NCI-H2196 (cell line): ENCODE data around the gene RASSF10.

Source experiments
- DNase-seq: peaks from one replicate; lab custom pipeline; 2025; ENCODE audit not compliant: unreplicated experiment; lab: John Stamatoyannopoulos, UW

Gene RASSF10

DNA sequence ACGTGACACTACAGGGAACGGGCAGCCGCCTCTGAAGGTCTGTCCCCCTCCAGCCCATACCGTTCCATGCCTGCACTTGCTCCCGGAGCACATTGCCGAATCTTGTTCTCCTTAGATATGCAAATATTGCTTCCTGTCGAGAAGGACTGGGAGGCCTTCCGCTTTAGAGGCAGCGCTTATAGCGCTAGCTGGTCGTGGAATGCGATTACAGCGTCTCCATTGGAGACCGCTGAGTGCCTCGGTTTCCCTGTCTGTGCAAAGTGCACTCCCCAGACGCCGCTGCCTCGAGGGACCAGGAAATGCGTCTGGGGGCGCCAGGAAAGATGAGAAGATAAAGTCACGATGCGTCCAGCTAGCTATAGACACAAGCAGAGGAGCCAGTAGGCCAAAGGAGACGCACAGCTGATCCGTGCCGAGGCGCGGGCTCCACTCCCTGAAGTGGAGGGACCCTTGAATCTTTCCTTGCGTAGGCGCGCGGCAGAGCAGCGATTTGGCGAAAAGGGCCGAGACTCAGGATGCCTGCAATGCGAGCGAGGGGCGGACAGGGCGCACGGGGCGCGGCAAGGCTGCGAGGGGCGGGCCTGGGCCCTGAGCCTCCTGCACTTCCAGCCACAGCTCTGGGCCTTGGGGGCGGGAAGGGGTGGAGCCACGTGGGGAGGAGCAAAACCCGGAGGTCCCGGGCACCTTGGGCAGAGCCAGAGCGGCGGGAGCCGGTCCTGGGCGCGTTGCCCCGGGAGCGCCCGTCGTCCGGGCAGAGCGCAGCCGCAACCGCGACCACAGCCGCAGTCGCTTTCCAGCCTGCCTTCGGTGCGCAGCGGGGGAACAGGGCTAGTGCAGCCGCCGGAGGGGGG is at the start of gene RASSF10:
Gene RASSF10 (plus strand): TSS at position 692 of the 851 bp plus-strand sequence. CDS start 261 bp downstream, outside the sequence.
- DNase-seq, result peak; percentile 89

DNA sequence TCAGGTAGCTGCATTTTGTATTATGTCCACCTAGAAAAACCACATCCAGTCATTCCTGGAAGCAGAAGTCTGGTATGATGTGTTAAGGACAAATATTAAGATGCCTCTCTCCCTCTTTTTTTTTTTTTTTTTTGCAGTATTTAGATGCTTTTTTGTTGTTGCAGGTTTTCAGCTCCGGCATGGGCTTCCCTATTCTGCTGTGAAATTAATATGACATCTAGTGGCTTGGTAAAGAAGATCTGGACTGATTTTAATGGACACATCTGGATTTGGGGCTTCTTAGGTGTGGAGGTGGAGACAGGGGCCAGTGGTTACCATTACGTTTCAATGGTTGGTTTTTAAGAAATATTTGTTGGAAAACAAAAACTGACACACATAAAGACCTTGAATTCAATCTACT is 47.5 kb upstream of the RASSF10 start:
- DNase-seq, result no peak

DNA sequence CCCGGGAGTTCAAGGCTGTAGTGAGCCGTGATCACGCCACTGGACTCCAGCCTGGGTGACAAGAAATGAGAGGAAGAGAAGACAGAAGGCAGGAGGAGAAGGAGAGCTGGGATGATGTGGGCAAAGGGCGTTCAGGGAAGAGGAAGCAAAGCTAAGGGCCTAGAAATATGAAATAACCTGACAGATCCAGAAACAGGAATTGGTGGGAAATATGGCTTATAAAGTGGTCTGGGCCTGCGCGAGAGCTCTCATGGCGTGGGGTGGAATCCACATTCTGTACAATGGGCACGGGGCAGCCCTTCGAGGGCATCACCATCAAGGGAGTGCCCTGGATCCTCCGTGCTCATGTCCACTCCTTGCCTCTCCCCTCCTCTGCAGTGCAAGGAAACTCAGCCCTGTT is 46.8 kb upstream of the RASSF10 start:
- no peak for DNase-seq

DNA sequence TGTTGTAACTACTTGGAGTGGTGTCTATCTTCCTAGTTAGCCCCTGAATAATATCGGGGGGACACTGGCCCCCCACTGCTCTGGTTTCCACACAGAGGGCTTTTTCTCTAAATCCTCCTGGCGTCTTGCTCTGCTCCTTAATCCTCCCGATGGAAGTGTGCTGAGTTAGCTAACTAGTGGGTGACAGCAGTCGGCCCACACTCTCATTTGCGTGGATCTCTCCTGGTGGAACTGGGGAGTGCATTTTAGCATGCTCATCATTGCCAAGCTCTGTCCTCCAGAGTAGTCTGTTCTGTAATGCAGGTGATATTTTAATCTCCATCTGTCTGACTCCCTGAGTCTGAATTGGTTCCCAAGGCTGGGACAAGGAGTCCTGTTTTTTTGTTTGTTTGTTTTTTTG is 46.1 kb upstream of the RASSF10 start:
- no peak for DNase-seq

DNA sequence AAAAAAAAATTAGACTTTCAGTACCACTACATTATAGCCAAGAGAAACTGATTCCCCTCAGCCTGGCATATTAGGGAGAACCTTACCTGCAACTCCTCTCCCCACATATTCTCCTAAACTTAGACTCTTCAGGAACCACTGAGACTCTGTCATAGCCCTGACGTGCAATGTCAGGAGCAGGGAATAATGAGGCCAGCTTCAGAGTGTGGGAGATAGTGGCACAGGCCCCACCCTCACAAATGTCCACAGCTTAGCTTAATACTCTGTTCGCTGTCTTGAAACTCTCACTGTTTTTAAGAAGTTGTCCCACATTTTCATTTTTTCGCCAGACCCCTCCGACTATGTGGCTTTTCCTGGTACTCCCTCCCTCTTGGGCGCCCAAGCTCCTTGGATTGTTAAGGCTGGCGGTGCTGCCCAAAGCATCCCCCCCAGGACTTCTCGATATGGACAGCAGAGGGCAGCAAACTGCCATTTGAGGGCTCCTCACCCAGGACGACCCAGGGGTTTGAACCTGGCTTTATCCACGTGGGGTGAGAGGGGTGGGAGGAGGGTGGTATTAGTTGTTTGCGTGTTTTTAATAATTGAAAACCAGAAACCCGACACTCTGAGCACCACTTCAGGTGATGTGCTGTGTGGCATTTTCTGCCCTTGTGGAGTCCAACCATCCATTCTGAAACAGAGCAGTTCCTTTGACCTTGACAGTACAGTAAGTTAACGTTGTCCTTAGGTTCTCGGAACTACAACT is 45.2 kb upstream of the RASSF10 start:
- peak; percentile 84 for DNase-seq

DNA sequence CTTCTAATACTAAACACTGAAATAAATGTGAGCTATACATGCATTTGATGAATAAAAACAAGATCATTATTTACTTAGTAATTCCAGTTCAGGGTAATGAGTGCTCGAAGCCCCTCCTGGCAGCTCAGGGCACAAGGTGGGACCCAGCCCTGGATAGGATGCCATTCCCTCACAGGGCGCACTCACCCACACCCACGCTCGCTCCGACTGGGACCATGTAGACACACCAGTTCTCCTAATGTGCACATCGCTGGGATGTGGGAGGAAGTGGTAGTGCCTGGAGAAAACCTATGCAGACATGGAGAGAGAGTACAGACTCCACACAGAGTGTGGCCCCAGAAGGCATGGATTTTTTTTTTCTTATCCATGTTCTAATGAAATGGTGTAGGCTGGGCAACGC is 44.5 kb upstream of the RASSF10 start:
- no peak for DNase-seq

DNA sequence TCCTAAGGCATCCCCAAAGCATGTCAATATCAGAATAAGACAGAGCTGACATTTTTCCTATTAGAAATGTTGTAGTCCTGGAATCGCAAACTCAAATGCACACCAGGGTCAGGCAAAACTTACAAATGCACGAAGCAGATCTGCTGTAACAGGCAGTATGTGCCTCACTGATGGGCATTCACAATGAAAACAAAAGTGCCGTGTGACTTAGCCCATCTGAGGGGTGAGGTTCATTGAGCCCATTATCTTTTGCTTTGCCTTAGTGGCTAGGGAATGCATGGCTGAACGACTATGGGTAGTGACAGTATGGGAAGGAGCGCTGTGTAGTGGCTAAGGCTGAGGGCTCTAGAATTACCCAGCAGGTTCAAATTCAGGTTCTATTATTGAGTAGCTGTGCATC is 43.1 kb upstream of the RASSF10 start:
- DNase-seq, result no peak

DNA sequence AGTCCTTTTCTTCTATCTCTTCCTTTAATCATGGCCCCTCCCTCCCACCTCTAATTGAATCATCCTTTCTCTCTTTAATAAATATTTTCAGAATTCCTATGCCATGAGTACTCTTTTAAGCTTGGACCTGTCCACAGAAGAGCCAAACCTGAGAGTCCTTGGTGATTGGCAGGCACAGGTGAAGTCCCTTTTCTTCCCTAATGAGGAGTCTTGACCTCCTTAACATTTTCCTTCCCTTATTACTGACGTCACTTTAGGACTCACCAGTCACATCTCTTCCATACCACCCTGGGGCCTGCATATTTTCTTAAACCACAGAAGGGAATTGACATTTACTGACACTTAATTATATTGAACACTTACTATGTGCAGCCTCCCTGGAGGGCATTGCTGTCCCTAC is 41.0 kb upstream of the RASSF10 start:
- no peak for DNase-seq

DNA sequence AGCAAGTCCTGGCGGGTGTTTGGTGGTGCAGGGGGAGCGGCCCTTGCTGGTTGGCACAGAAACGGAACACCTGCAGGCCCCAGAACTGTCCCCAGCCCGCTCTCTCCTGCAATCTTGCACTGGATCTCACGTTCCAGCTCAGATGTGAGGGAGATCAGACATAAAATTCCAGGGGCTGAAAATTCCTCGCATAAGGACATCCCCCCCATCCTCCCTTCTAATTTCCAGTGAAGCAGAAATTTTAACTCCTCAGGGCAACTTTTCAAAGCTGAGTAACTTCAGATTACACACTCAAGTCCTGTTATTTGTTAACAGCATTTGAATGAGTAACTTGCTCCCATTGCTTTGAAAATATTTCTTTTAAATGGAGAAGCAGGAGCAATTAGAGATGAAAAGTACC is 40.3 kb upstream of the RASSF10 start:
- no peak for DNase-seq

DNA sequence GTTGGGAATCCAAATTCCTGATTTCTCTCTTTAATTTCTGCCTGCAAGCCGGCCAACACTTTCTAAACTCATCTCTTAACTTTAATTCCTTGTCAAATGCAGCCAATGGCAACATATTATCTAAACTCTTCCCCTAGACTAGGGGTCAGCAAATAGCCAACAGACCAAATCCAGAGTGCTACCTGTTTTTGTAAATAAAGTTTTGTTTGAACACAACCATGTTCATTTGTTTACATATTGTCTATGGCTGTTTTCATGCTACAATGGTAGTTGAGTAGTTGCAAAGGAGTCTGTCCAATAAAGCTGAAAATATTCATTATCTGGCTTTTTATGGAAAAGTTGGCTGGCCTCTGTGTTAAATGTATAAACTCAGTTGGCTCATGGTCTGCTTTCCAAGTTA is 37.2 kb upstream of the RASSF10 start:
- no peak for DNase-seq

DNA sequence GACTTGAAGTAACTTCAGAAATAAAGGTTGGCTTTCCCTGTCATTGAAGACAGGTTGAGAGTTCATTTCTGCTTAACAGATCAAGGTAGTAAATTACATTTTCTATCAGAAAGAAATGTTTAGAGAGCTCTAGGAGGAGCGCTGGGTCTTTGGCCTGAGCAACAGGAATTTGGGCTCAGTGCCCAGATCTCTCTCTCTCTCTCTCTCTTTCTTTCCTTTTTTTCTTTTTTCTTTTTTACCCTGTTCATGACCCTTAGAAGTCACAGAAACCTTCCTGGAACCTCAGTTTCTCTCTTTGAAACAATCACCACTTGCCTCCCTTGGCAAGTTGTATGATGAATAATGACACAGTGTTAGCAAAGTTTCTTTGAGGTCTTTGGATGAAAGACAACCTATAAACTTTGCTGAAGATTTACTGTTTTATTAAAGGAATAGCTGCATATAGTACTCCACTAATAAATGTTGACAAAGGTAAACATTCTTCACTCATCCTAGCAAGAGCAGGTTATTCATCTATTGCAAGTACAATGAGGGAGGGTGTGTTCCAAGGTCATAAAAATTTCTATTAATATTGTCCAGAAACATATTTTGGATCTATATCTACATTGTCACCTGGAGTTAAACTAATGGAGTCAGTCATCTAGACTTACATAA is 35.5 kb upstream of the RASSF10 start:
- DNase-seq, result no peak

DNA sequence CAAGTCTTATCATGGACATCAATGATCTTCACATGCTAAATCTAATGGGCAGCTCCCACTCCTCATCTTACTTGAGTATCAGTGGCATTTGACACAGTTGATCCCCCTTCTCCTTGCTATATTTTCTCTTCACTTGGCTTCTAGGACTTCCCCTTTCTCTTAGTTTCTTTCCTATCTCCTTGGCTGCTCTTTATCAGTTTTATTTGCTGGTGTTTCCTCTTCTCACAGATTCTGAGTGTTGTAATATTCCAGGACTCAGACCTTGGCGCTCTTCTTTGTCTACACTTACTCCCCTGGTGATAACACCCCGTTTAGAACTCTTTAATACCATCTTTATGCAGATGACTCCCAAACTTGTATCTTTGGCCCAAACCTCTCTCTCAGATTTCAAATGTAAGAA is 33.9 kb upstream of the RASSF10 start:
- DNase-seq, result no peak

DNA sequence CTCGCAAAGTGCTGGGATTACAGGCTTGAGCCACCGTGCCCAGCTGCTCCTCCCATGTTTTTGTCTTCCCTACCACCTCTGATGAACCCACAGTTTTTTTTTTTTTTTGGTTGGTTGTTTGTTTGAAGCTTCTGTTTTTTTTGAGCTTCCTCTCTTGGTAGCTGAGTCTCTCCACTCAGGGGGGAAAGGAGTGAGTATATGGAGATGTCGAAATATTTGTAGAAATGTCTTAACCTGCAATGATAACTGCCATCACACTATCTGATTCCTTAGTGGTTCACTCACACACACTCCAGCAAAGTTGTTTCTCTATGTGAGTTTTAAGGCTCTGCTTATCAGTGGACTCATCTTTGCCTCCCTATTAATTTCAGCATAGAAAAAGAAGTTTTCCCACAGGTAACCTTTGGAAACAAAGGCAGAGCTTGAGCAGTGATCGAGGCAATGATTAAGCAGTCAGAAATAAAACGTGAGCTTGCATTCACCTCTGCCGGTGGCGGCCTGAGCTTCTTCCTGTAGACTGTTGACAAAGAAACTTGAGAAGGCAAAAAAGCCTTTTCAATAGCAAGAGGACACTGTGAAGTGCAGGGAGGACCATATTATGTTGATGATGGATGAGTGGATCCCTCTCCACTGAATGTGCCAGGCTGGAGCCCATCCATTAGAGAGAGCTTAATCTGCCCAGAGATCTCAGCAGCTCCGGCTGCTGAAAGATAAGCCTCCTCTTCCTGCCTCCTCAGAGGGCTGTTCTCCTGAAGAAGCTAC is 29.0 kb upstream of the RASSF10 start:
- DNase-seq, result peak; percentile 89

DNA sequence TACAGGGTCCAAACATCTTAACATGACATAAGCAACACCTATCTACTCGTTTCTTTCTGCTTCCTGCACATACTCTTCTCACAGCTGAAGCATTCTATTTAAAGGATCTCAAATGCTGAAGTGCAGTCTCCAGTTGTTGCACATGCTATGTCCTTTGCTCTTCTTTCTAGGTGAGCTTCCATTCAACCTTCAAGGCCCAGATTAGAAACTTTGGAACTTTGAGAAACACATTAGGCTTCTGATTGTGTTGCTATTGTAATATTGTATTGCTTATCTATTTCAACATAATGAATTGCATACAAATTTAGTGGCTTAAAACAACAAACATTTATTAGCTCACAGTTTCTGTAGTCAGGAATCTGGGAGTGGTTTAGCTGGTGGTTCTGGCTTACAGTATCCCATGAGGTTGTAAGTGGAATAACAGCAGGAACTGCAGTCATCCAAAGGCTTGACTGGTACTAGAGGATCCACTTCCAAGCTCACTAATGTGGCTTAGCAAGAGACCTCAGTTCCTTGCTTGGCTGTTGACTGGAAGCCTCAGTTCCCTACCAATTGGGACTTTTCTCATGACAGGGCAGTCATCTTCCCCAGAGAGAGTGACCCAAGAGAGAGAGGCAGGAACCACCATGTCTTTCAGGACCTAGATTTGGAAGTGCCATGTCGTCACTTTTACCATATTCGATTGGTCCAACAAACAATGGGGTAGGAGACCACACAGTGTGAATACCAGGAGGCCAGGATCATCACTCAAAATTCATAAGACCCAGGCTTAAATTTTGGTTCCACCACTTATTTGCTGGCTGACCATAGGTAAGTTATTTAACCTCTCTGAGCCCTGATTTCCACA is 27.2 kb upstream of the RASSF10 start:
- no peak for DNase-seq

DNA sequence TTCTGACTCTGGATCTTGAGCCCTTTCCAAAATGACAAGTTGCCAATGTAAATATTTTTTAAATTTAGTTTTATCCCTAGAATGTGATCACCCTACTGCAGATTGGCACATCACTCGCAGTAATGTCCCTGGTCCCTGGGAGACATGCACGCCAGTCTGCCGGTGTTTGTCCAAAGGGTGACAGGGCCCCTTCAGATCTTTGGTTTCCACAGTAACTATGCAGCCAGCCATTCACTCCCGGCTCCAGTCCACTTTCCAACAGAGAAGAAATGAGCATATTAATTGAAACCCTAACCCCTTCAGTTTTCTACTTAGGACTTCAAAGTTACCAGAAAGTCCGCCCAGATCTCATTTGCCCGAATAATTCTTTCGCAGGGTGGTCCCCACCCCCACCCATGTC is 25.8 kb upstream of the RASSF10 start:
- no peak for DNase-seq

DNA sequence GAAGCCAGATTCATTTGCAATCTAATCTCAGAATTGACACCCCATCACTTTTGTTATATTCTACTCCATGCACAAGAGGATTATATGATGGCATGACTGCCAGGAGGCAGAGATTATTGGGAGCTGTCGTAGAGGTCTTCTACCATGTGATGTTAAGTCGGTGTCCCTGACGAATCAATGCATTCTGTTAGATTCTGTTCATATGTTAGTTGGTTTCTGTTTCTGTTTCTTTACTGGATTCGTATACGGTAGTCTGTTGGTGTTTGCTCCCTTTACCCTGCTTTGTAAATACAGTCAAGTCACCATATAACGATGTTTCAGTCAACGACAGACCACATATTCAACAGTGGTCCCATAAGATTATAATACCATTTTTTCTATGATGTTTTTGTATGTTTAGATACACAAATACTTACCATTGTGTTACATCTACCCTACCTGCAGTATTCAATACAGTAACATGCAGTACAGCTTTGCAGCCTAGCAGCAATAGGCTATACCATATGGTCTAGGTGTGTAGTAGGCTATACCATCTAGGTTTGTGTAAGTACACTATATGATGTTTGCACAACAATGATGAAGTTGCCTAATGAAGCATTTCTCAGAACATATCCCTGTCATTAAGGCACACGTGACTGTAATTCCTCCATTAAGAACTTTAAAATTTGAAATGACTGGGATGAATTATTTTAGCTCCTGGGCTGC is 22.8 kb upstream of the RASSF10 start:
- DNase-seq, result no peak

DNA sequence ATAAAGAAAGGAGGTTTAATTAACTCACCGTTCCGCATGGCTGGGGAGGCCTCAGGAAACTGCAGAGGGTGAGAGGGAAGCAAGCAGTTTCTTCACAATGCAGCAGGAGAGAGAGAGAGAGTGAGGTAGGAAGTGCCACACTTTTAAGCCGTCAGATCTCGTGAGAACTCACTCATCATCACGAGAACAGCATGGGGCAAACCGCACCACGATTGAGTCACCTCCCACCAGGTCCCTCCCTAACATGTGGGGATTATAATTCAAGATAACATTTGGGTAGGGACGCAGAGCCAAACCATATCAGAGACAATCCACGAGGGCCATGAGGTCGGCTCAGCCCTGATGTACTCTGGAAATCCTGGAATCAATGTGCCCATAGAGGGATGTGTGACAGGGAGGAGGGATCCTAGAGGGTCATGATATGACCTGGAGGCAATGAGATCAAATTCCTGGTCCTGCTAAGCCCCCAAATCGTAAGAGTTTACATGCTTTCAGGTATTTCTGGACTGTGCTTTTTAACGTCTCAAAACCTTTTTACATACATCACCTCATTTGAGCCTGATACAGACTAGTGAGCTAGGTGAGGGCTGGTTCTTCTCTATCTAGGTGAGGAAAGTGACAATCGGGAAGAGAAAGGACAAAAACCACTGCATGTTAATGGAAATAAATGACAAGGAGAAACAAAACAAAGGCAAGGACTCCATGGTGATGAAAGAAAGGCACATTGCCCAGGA is 19.5 kb upstream of the RASSF10 start:
- no peak for DNase-seq

DNA sequence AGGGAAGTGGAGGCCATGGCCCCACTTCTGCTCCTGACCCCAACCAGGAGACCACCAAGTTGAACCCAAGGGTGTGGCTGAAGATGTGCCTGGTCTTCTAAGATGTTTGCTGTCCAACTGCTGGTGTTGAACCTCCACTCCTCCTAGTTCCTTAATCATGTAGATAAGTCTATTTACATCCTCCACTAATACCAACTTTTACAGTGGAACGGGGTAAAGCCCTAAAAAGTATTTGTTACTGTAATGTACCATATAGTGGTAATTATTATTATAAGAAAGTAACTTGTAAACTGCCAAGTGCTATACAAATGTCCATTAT is 19.0 kb upstream of the RASSF10 start:
- no peak for DNase-seq

DNA sequence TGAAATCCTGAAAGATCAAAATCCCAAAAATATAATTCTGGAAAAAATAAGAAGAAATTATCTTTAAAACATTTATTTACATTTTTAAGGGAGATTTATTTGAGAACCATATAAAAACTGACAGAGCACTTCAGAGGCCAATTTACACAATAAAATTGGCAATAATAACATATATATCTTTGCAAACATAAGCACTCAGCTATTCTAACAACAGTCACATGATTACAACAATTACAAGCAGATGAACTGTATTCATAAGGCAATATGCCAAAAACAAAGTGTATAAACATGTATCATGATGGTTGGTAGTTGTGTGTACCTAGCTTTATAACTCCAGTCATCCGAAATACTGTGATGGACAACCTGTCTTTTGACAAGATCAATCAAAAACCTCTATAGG is 17.7 kb upstream of the RASSF10 start:
- DNase-seq, result no peak
